DOHH2 (cell line): Measurements from ENCODE around the gene PLEKHJ1.

ENCODE experiments used
- H3F3A ChIP-seq: fragments of 200-600 bp; sonication (generic), shearing (Covaris generic); 2 replicates; pipeline ENCODE4 v1.6.0; 2016; ENCODE audit warnings: antibody characterized with exemption, mild to moderate bottlenecking; ENCODE audit not compliant: control insufficient read depth, insufficient read depth
- H3K27ac ChIP-seq: fragments of 200-600 bp; sonication (generic); 2 replicates; pipeline ENCODE4 v1.5.1; 2014; ENCODE audit warnings: low read depth, mild to moderate bottlenecking, low read length, moderate library complexity
- H3K27me3 ChIP-seq: fragments of 200-600 bp; sonication (generic); 2 replicates; pipeline ENCODE4 v1.6.1; 2014; ENCODE audit warnings: mild to moderate bottlenecking, low read length, mixed read lengths; ENCODE audit not compliant: control insufficient read depth
- H3K36me3 ChIP-seq: fragments of 200-600 bp; sonication (generic); 2 replicates; pipeline ENCODE4 v1.6.1; 2014; ENCODE audit warnings: mild to moderate bottlenecking, low read length, moderate library complexity, mixed read lengths; ENCODE audit not compliant: control insufficient read depth
- H3K4me1 ChIP-seq: fragments of 200-600 bp; sonication (generic); 2 replicates; pipeline ENCODE4 v1.6.1; 2014; ENCODE audit warnings: mild to moderate bottlenecking, low read length, mixed read lengths; ENCODE audit not compliant: control insufficient read depth
- H3K4me2 ChIP-seq: fragments of 200-600 bp; sonication (generic); 2 replicates; pipeline ENCODE4 v1.6.0; 2014; ENCODE audit warnings: mild to moderate bottlenecking, low read length, moderate library complexity
- H3K4me3 ChIP-seq: fragments of 200-600 bp; sonication (generic); 2 replicates; pipeline ENCODE4 v1.5.1; 2014; ENCODE audit warnings: mild to moderate bottlenecking, low read length, mixed read lengths
- H3K79me2 ChIP-seq: fragments of 200-600 bp; sonication (generic); 2 replicates; pipeline ENCODE4 v1.6.1; 2014; ENCODE audit warnings: mild to moderate bottlenecking, low read length, mixed read lengths; ENCODE audit not compliant: control insufficient read depth
- H3K9me2 ChIP-seq: fragments of 200-600 bp; sonication (generic); replicated peaks from 2 replicates; pipeline ENCODE4 v1.6.1; 2014; ENCODE audit warnings: mild to moderate bottlenecking, low read length, mixed read lengths; ENCODE audit not compliant: control insufficient read depth
- H3K9me3 ChIP-seq: fragments of 200-600 bp; sonication (generic); 2 replicates; pipeline ENCODE4 v1.6.1; 2014; ENCODE audit warnings: antibody characterized with exemption, low read length, mixed read lengths; ENCODE audit not compliant: control insufficient read depth, insufficient read depth
- H4K20me1 ChIP-seq: fragments of 200-600 bp; sonication (generic); 2 replicates; pipeline ENCODE4 v1.6.0; 2014; ENCODE audit warnings: low read depth, mild to moderate bottlenecking, antibody characterized with exemption, low read length, moderate library complexity; ENCODE audit not compliant: control insufficient read depth, insufficient read depth
- EZH2phosphoT487 ChIP-seq: fragments of 200-600 bp; sonication (generic); IDR thresholded peaks from 2 replicates; pipeline ENCODE4 v1.6.1; 2017; ENCODE audit warnings: borderline replicate concordance, mild to moderate bottlenecking, antibody characterized with exemption, low read length, moderate library complexity, mixed read lengths
- TF ChIP-seq, protein P1 (sequence below): fragments of 200-600 bp; sonication (generic); IDR thresholded peaks from one replicate; pipeline ENCODE4 v1.5.1; 2014; ENCODE audit warnings: antibody characterized with exemption, mild to moderate bottlenecking, low read depth, low read length; ENCODE audit not compliant: poor library complexity, severe bottlenecking

Gene PLEKHJ1

DNA sequence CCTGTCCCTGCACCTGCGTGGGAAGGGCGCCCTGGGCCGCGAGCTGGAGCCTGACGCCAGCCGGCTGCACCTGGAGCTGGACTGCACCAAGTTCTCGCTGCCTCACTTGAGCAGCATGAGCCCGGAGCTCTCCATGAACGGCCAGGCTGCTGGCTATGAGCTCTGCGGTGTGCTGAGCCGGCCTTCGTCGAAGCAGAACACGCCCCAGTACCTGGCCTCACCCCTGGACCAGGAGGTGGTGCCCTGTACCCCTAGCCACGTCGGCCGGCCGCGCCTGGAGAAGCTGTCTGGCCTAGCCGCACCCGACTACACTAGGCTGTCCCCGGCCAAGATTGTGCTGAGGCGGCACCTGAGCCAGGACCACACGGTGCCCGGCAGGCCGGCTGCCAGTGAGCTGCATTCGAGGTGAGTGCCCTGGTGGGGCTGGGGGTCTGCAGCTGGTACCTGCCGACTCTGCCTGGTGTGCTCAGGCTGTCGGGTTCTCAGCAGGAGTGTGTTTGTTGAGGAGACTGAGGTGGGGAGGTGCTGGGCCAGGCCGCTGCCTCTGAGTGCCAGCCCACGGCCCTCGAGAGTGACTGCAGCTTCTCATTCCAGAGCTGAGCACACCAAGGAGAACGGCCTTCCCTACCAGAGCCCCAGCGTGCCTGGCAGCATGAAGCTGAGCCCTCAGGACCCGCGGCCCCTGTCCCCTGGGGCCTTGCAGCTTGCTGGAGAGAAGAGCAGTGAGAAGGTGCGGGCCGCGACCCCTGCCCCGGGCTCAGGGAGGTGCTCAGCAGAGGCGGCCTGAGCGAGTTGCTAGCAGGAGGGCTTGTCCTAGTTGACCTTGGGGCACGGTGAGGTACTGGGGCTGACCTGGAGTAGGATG lies 19.5 kb downstream of the PLEKHJ1 start:
- Histone ChIP-seq H3K9me3 (no peaks in the 10 kb centered on the region), H3K79me2 (no peaks in the 10 kb centered on the region; the same call in 1 of the 2 replicates), H3K9me2 (no peaks in the 10 kb centered on the region), H3K27ac (no peak overlapping the region), H3K4me2 (no peak overlapping the region), H3F3A (no peaks in the 10 kb centered on the region), H3K36me3 (peaks cover 89% of the 10 kb centered on the region), H4K20me1 (no peaks in the 10 kb centered on the region), H3K4me1 (peaks cover 32% of the 10 kb centered on the region), H3K27me3 (no peaks in the 10 kb centered on the region), H3K4me3 (no peak overlapping the region)
- no peak for TF ChIP-seq EZH2phosphoT487
- TF ChIP-seq, protein P1, sequence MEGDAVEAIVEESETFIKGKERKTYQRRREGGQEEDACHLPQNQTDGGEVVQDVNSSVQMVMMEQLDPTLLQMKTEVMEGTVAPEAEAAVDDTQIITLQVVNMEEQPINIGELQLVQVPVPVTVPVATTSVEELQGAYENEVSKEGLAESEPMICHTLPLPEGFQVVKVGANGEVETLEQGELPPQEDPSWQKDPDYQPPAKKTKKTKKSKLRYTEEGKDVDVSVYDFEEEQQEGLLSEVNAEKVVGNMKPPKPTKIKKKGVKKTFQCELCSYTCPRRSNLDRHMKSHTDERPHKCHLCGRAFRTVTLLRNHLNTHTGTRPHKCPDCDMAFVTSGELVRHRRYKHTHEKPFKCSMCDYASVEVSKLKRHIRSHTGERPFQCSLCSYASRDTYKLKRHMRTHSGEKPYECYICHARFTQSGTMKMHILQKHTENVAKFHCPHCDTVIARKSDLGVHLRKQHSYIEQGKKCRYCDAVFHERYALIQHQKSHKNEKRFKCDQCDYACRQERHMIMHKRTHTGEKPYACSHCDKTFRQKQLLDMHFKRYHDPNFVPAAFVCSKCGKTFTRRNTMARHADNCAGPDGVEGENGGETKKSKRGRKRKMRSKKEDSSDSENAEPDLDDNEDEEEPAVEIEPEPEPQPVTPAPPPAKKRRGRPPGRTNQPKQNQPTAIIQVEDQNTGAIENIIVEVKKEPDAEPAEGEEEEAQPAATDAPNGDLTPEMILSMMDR, result no peak

DNA sequence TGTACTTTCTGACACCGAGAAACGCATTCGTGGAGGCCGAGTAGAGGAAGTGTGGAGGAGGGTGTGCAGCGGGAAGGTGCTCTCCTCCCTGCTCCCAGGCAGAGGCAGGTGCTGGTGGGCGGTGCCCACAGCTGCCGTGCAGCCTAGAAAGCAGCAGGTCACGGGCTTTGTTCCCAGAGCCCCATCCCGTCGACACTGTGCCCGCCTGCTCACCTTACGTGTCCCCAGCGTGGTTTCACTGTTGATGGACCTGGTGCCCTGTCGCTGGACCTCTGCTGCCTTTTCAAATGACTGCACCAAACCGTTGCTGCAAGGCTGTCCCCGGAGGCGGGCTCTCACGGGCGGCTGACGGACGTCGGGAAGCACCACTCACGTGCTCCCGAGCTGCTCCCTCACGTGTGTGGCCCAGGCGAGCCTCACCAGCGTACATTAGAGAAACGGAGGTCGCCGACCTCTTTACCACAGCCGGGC lies 20.8 kb downstream of the PLEKHJ1 start:
- Histone ChIP-seq H3K27ac (no peak overlapping the region), H4K20me1 (no peaks in the 10 kb centered on the region), H3K4me1 (peaks cover 25% of the 10 kb centered on the region), H3K4me3 (no peak overlapping the region), H3K36me3 (peaks cover 89% of the 10 kb centered on the region), H3K4me2 (0 out of 2 replicates have a peak overlapping the region, but pooled peaks have one; percentile 8), H3F3A (no peaks in the 10 kb centered on the region), H3K9me2 (no peaks in the 10 kb centered on the region), H3K79me2 (no peaks in the 10 kb centered on the region; the same call in 1 of the 2 replicates), H3K9me3 (no peaks in the 10 kb centered on the region), H3K27me3 (no peaks in the 10 kb centered on the region)
- no peak for TF ChIP-seq EZH2phosphoT487
- TF ChIP-seq, protein P1, result no peak

DNA sequence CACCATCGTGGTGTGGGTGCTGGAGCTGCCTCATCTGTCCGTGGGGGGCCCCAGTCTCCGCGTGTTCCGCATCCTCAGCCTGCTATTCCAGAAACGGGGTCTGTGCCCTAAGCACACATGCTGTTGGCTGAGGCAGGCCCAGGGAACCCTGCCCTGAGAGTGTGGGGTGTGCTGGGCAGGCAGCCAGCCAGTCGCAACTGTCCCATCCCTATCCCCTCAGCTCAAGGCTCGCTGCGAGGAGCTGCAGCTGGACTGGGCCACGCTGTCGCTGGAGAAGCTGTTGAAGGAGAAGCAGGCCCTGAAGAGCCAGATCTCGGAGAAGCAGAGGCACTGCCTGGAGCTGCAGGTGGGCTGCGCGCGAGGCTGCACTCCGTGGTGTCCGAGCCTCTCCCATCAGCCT lies 21.9 kb downstream of the PLEKHJ1 start:
- Histone ChIP-seq H4K20me1 (no peaks in the 10 kb centered on the region), H3K79me2 (no peaks in the 10 kb centered on the region; the same call in 1 of the 2 replicates)

More for the DNA sequence above, 21.9 kb downstream of the PLEKHJ1 start:
- Histone ChIP-seq H3K9me2 (no peaks in the 10 kb centered on the region), H3K27me3 (no peaks in the 10 kb centered on the region), H3F3A (no peaks in the 10 kb centered on the region), H3K4me1 (peaks cover 25% of the 10 kb centered on the region), H3K27ac (no peak overlapping the region), H3K4me3 (no peak overlapping the region), H3K9me3 (no peaks in the 10 kb centered on the region), H3K36me3 (peaks cover 89% of the 10 kb centered on the region), H3K4me2 (no peak overlapping the region)
- TF ChIP-seq, protein P1, result no peak
- no peak for TF ChIP-seq EZH2phosphoT487
